Activated CD4-positive, alpha-beta T cell treated with anti-CD3 and anti-CD28 coated beads, Interleukin-2, amount 50 U/mL, for 1 hour (primary cell): ENCODE data around the gene TGFBR2.
A peak's percentile ranks its signal among the peaks of the same experiment; 100 is the strongest.

ENCODE experiments used
- DNase-seq: peaks from one replicate; pipeline ENCODE4 v3.0.0-alpha.2; 2020

The TGFBR2 gene

GRCh38 chr3:30638685-30639412 lies 32.4 kb downstream of the TGFBR2 start:
- DNase-seq, result no peak

DNA sequence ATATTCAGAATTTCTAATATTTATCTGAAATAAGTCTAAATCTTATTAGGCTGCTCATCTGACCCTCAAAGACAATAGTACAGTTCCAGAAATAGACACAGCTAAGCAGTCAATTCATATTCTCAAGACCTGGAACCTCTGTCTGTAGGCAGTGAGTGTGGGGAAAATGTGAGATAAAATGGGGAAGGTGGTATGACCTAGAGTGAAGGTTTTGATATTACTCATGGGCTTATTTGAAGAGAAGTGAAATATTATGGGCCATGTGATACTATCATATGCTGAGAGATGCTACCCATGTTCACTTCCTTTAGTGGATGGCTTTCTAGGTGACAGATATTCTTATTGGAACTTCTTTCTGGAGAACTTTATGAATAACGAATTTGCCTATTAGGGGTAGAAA lies 33.5 kb downstream of the TGFBR2 start:
- DNase-seq, result no peak

GRCh38 chr3:30640851-30641250 lies 34.5 kb downstream of the TGFBR2 start:
- no peak for DNase-seq

GRCh38 chr3:30641416-30642251 lies 35.2 kb downstream of the TGFBR2 start:
- no peak for DNase-seq

DNA sequence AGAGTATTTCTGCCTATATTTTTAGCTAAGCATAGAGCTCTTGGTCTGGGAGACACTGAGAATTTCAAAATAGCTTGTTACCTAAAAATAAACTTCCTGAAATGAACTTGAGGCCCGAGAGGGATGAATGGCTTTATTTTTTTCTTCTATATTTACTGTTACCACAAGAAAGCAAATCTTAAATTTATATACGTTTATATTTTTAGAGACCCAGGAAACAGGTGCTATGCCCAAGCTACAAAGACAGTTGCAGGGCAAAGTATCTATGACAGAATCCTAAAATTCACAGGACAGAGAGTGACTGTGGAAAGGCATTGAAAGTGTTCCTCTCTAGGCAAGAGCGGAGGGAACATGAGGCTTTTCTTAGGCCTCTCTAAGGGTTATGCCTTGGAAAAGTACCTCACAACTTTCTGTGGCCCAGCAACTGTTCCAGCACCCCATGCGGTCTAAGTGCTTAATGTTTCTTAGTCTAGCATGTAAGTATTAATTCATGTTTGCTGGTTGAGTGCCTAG lies 36.5 kb downstream of the TGFBR2 start:
- no peak for DNase-seq

GRCh38 chr3:30643763-30644462 lies 37.5 kb downstream of the TGFBR2 start:
- peak; percentile 44 for DNase-seq

DNA sequence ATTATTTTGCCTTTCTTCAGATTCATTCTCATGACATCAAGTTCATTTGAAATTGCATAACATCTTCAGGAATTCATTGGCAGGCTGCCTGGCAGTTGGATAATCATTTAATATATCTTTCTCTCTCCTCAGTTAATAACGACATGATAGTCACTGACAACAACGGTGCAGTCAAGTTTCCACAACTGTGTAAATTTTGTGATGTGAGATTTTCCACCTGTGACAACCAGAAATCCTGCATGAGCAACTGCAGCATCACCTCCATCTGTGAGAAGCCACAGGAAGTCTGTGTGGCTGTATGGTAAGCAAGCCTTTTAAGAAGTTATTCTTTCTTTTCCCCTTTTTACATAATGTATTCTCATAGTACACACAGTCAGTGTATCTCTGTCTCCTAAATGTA lies 38.2 kb downstream of the TGFBR2 start:
- DNase-seq, result peak; percentile 49

DNA sequence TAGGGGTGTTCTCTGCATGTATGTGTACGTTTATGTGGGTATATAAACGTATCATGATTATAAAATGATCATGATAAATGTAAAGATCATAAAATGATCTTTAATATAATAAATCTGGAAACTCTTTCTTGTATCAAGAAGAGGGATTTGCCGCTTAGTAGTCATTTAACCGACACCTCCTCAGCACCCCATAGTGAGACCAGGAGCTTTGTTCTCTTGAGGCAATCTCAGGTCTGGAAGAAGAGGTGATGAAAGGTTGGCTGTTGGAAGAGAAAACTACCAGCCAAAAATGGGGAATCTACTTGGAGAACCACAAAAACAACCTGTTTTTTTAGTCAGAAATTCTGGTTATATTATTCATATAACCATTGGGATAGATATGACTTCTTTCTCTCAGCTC lies 38.7 kb downstream of the TGFBR2 start:
- no peak for DNase-seq

GRCh38 chr3:30646181-30646876 lies 39.9 kb downstream of the TGFBR2 start:
- no peak for DNase-seq

DNA sequence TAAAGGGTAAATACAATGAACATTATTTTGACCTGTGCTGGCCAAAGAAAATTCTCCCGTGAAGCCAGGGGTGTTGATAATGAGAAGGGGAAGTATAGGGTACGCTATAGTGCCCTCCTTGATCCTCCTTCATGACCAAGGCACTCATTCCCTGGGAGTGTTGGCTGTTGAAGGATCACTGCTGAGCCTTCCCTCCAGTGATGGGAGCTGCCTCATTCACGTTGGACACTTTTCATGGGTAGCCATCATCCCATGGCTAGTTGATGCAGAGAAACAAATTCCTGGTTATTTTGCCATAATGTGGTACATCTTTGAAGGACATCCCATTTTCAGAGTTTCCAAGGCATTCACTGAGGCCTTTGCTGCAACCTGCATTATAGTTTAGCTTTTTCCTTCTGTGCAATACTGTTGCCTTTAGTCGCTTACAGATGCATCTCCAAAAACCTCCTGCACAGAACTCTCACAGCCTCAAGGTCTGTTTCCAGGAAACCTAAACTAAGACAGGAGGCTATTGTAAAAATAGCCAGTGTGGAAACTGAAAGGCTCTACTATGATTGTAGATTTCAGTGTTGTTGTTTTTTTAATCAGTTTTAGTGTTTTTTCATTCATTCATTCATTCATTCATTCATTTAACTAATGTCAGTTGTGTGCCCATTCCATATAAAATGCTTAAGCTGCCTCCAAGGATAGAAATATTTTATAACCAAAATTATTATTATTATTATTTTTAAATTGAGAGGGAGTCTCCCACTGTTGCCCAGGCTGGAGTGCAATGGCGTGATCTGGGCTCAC lies 40.8 kb downstream of the TGFBR2 start:
- DNase-seq, result no peak

- DNase-seq, result no peak
These were observed 42.4 kb downstream of the TGFBR2 start for GRCh38 chr3:30648670-30649357.

DNA sequence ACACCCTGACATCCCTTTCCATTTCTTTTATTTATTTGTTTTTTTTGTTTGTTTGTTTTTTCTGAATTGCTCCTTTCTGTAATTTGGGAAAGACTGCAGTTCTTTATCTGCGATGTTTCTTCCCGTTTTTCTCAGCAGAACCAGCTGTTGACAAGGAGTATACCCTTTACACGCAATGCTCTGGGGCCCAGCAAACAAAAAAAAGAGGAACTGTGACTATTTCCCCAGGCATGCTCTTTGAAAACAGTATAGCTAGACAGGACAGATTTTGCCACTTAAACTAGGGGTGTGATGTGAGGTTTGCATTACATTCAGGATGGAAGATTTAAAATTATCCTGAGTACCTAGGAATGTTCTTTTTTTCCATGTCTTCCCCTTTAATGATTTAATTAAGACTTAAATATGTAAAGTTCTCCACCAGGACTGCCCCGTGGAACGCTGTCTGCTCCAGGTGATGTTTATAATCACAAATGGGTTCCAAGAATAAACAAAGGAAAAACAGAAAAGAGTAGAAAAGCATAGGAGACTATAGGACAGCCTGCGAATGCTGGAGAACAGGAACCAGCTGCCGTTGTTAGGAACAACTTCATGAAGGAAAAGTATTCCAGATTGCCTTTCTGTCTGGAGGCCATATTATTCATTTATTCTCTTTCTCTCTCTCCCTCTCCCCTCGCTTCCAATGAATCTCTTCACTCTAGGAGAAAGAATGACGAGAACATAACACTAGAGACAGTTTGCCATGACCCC lies 43.3 kb downstream of the TGFBR2 start:
- no peak for DNase-seq

DNA sequence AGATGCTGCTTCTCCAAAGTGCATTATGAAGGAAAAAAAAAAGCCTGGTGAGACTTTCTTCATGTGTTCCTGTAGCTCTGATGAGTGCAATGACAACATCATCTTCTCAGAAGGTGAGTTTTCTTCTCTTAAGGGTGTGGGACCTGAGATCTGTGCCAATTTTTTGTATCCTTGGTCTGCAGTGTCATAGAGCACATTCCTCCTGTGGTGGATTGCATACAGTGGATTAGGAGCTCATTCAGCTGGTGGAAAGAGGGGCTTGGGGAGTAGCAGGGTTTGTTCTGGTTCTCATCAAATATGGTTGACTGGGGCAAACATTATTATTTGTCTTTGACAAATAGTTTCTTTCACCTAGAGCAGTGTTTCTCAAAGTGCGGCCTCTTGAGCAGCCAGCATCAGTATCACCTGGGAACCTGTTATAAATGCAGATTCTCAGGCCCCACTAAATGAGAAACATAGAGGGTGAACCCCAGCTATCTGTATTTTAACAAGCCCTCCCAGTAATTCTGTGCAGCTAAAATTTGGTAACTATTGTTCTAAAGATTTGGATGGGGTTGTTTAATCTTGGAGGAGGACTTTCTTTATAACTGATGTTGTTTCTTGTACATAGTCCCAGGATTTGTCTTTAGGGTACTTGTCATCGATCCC lies 44.1 kb downstream of the TGFBR2 start:
- no peak for DNase-seq

DNA sequence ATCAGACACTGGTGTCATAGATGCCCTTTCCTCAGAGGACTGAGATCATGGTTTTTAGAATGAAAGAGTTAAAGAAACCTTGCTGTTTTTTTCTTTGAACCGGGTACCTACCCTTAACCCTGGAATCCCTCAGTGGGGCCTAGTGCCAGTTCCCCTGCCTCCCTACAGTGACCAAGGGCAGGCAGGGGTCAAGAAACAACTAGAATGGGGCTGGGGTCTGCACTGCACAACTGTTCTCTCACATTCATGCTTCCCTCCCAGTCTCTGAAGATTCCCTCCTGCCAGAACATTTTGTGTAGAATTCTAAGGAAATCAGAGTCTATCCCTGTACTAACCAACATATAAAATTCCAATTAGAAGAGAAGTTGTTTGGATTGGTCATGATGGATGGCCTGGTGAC lies 47.9 kb downstream of the TGFBR2 start:
- DNase-seq, result no peak

DNA sequence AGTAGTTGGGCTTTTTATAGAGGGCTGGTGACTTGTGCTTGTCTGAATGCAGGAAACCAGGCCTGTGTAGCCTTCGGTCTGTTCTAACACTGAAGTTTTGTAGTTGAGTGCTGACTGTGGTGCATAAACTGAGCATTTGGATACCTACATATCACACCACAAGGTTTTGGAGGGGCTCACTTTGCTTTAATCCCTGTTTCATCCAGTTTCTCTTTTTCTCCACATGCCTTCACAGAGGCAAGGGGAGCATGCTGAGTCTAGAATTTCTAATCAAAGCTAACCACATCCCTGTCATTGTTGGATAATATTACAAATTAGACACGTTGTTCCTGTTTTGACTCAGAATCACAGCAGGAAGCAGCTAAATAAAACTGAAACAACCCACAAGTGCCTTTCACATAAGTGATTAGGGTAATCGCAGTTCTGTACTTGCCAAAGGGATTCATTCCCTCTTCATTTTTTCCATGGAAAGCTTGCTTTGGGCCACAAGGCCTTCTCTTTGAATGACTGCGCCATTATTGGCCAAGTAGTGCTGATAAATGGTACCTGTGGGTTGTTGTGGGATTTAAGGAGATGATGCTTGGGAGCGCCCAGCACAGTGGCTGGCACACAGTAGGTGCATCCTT lies 48.9 kb downstream of the TGFBR2 start:
- peak; percentile 29 for DNase-seq

- DNase-seq, result no peak
These were observed 50.3 kb downstream of the TGFBR2 start for GRCh38 chr3:30656624-30657141.

GRCh38 chr3:30657914-30658313 lies 51.5 kb downstream of the TGFBR2 start:
- peak; percentile 32 for DNase-seq

DNA sequence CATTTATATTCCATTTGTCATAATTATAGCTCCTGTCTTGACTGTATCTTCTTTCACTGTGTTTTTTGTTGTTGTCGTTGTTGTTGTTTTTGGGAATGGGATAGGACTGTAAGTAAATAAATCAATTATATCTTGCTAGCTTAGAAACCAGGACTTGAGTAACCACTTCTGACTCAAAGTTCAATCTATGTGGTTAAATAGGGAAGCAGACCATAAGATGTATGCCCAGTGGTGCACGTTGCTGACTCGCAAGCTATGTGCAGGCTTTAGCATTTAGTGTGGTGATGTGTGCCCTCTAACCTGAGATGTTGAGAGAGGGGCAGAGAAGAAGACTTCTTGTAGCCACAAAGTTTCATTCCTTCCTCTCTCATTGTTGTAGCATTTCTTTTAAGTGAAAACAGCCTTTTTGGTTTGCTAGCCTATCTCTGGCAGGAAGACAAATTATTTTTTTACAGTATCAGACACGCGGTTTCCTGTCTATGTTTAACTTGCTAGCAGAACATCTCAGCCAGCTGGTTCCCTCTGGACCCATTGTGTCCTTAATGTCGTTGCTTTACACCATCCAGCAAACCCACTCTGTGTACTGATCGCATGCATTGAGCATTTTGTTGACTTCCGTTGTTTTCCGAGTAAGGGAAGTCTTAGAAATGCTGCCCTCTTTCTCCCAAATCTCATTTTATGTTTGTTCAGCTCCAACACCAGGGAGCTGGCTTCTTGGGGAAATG lies 52.1 kb downstream of the TGFBR2 start:
- DNase-seq, result peak; percentile 38
